Measurements from ENCODE around the gene EXOC3L4.

The EXOC3L4 gene

GRCh38 chr14:103070263-103070885 lies 24.2 kb upstream of the EXOC3L4 start:
- Histone ChIP-seq H3K4me1 (ENCODE audit: insufficient read depth, low read length, severe bottlenecking) (peaks cover 16% of the 10 kb centered on the region), H3K4me3 (ENCODE audit: low read depth, low read length, poor library complexity, severe bottlenecking) (no peak overlapping the region), H3K4me2 (ENCODE audit: low read length) (no peak overlapping the region)

GRCh38 chr14:103070971-103071542 lies 23.5 kb upstream of the EXOC3L4 start:
- no peak overlapping the region for H3K4me3 ChIP-seq (ENCODE audit: low read depth, low read length, poor library complexity, severe bottlenecking)
- H3K9me2 ChIP-seq (ENCODE audit: low read depth, low read length) = no peaks in the 10 kb centered on the region
- peaks cover 16% of the 10 kb centered on the region for H3K4me1 ChIP-seq (ENCODE audit: insufficient read depth, low read length, severe bottlenecking)
- no peak for TF ChIP-seq EZH2 (IDR thresholded peaks at IDR 0.05; ENCODE audit: borderline replicate concordance, low read length)
- TF ChIP-seq, protein P1, sequence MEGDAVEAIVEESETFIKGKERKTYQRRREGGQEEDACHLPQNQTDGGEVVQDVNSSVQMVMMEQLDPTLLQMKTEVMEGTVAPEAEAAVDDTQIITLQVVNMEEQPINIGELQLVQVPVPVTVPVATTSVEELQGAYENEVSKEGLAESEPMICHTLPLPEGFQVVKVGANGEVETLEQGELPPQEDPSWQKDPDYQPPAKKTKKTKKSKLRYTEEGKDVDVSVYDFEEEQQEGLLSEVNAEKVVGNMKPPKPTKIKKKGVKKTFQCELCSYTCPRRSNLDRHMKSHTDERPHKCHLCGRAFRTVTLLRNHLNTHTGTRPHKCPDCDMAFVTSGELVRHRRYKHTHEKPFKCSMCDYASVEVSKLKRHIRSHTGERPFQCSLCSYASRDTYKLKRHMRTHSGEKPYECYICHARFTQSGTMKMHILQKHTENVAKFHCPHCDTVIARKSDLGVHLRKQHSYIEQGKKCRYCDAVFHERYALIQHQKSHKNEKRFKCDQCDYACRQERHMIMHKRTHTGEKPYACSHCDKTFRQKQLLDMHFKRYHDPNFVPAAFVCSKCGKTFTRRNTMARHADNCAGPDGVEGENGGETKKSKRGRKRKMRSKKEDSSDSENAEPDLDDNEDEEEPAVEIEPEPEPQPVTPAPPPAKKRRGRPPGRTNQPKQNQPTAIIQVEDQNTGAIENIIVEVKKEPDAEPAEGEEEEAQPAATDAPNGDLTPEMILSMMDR (IDR thresholded peaks at IDR 0.05; ENCODE audit: low read length) = no peak
- no peaks in the 10 kb centered on the region for H3K79me2 ChIP-seq (ENCODE audit: insufficient read depth, low read length)
- H4K20me1 ChIP-seq (ENCODE audit: insufficient read depth, low read length) = no peaks in the 10 kb centered on the region
- H3K9ac ChIP-seq (ENCODE audit: low read length) = no peak overlapping the region
- no peak overlapping the region for H2AFZ ChIP-seq (ENCODE audit: low read length)
- H3F3A ChIP-seq (ENCODE audit: insufficient read depth, low read length) = no peaks in the 10 kb centered on the region
- peaks cover 3% of the 10 kb centered on the region; the same call in 1 of the 2 replicates for H3K27me3 ChIP-seq (ENCODE audit: insufficient read depth, low read length)
- H3K27ac ChIP-seq (ENCODE audit: low read depth, low read length, poor library complexity, severe bottlenecking) = no peak overlapping the region
- H3K36me3 ChIP-seq (ENCODE audit: insufficient read depth, low read length) = no peaks in the 10 kb centered on the region
- H3K9me3 ChIP-seq (ENCODE audit: low read length) = no peaks in the 10 kb centered on the region
- no peak overlapping the region for H3K4me2 ChIP-seq (ENCODE audit: low read length)

More at GRCh38 chr14:103070263-103070885, 24.2 kb upstream of the EXOC3L4 start:
- H3K9me2 ChIP-seq (ENCODE audit: low read depth, low read length) = no peaks in the 10 kb centered on the region
- TF ChIP-seq, protein P1 (IDR thresholded peaks at IDR 0.05; ENCODE audit: low read length) = no peak
- TF ChIP-seq EZH2 (IDR thresholded peaks at IDR 0.05; ENCODE audit: borderline replicate concordance, low read length) = no peak
- no peaks in the 10 kb centered on the region for H3K79me2 ChIP-seq (ENCODE audit: insufficient read depth, low read length)
- no peak overlapping the region for H3K27ac ChIP-seq (ENCODE audit: low read depth, low read length, poor library complexity, severe bottlenecking)
- no peaks in the 10 kb centered on the region for H3K9me3 ChIP-seq (ENCODE audit: low read length)
- H3K36me3 ChIP-seq (ENCODE audit: insufficient read depth, low read length) = no peaks in the 10 kb centered on the region
- no peaks in the 10 kb centered on the region for H4K20me1 ChIP-seq (ENCODE audit: insufficient read depth, low read length)
- H3K9ac ChIP-seq (ENCODE audit: low read length) = no peak overlapping the region
- no peaks in the 10 kb centered on the region for H3F3A ChIP-seq (ENCODE audit: insufficient read depth, low read length)
- no peak overlapping the region for H2AFZ ChIP-seq (ENCODE audit: low read length)
- peaks cover 3% of the 10 kb centered on the region; the same call in 1 of the 2 replicates for H3K27me3 ChIP-seq (ENCODE audit: insufficient read depth, low read length)

- Histone ChIP-seq H3K4me3 (ENCODE audit: low read depth, low read length, poor library complexity, severe bottlenecking) (no peak overlapping the region), H3K36me3 (ENCODE audit: insufficient read depth, low read length) (no peaks in the 10 kb centered on the region), H3K9ac (ENCODE audit: low read length) (no peak overlapping the region), H3K9me3 (ENCODE audit: low read length) (no peaks in the 10 kb centered on the region), H3K27ac (ENCODE audit: low read depth, low read length, poor library complexity, severe bottlenecking) (no peak overlapping the region), H3K27me3 (ENCODE audit: insufficient read depth, low read length) (peaks cover 3% of the 10 kb centered on the region; the same call in 1 of the 2 replicates), H3K4me1 (ENCODE audit: insufficient read depth, low read length, severe bottlenecking) (peaks cover 16% of the 10 kb centered on the region), H4K20me1 (ENCODE audit: insufficient read depth, low read length) (no peaks in the 10 kb centered on the region), H3K4me2 (ENCODE audit: low read length) (no peak overlapping the region), H3F3A (ENCODE audit: insufficient read depth, low read length) (no peaks in the 10 kb centered on the region), H2AFZ (ENCODE audit: low read length) (no peak overlapping the region), H3K79me2 (ENCODE audit: insufficient read depth, low read length) (no peaks in the 10 kb centered on the region), H3K9me2 (ENCODE audit: low read depth, low read length) (no peaks in the 10 kb centered on the region)
- no peak for TF ChIP-seq EZH2 (IDR thresholded peaks at IDR 0.05; ENCODE audit: borderline replicate concordance, low read length)
- TF ChIP-seq, protein P1 (IDR thresholded peaks at IDR 0.05; ENCODE audit: low read length) = no peak
Observed at GRCh38 chr14:103071544-103072251, 22.8 kb upstream of the EXOC3L4 start.

Measured in OCI-LY1 (cell line).